Activated CD4-positive, alpha-beta memory T cell treated with anti-CD3 and anti-CD28 coated beads, Interleukin-2, amount 10 ng/mL, durations not matched to agents 7 days and 5 days (primary cell): ENCODE measurements around the gene KAZN. TPM values are rescaled to one million over a fixed set of nuclear protein-coding genes. Genes with fewer than 3 reads are reported as not detected.
"Not testable (repeated sequence)": the region's sequence is repeated elsewhere in the genome, so short reads cannot be mapped to it uniquely, and the experiment has no call there.

Experiments used
- CTCF ChIA-PET: fragments of 350-600 bp; sonication (Branson Sonifier 250); formaldehyde crosslinking; loops from one replicate; lab custom pipeline; 2021; ENCODE audit warnings: antibody characterized with exemption, inconsistent platforms; lab: Charles Lee
- POLR2A ChIA-PET: fragments of 350-600 bp; sonication (Branson Sonifier 250); formaldehyde crosslinking; loops from one replicate; lab custom pipeline; 2021; ENCODE audit warnings: antibody characterized with exemption; lab: Charles Lee
- DNase-seq: peaks from one replicate; pipeline ENCODE4 v3.0.0-alpha.2; 2020
- H3K27ac Mint-ChIP-seq: one replicate; pipeline ENCODE4 v1.8.0; 2021; ENCODE audit warnings: mild to moderate bottlenecking, mixed read lengths
- H3K27me3 Mint-ChIP-seq: one replicate; pipeline ENCODE4 v1.8.0; 2021; ENCODE audit warnings: mixed read lengths
- H3K36me3 Mint-ChIP-seq: one replicate; pipeline ENCODE4 v1.8.0; 2021; ENCODE audit warnings: low read depth, mixed read lengths
- H3K4me1 Mint-ChIP-seq: one replicate; pipeline ENCODE4 v1.8.0; 2021; ENCODE audit warnings: mixed read lengths
- H3K4me3 Mint-ChIP-seq: one replicate; pipeline ENCODE4 v1.8.0; 2021; ENCODE audit warnings: mild to moderate bottlenecking, mixed read lengths
- H3K9me3 Mint-ChIP-seq: one replicate; pipeline ENCODE4 v1.8.0; 2021; ENCODE audit warnings: mixed read lengths
- total RNA-seq, 2 experiments: library from RNA; stranded (reverse); gene quantifications; one replicate each; pipeline ENCODE4 v1.2.3, GENCODE V29; 2021

The KAZN gene
- total RNA-seq, 2 experiments from 2014 or later: 0.30 to 0.43 TPM

GRCh38 chr1:15135604-15136003 is 537.1 kb downstream of the KAZN start:
- CTCF ChIA-PET, H3K4me1 Mint-ChIP-seq, POLR2A ChIA-PET, H3K9me3 Mint-ChIP-seq, H3K36me3 Mint-ChIP-seq, DNase-seq, H3K4me3 Mint-ChIP-seq, H3K27ac Mint-ChIP-seq: not testable (repeated sequence)
- H3K27me3 Mint-ChIP-seq: peaks cover 50% of the 10 kb centered on the region

GRCh38 chr1:15137809-15138208 is 539.3 kb downstream of the KAZN start:
- H3K27ac Mint-ChIP-seq: no peak overlapping the region
- H3K27me3 Mint-ChIP-seq: peaks cover 61% of the 10 kb centered on the region
- no peak overlapping the region for H3K4me3 Mint-ChIP-seq
- H3K9me3 Mint-ChIP-seq: no peaks in the 10 kb centered on the region
- no peak for DNase-seq
- CTCF ChIA-PET: no interaction called here
- H3K36me3 Mint-ChIP-seq: no peaks in the 10 kb centered on the region
- POLR2A ChIA-PET: no interaction called here
- H3K4me1 Mint-ChIP-seq: no peaks in the 10 kb centered on the region

- ChIA-PET CTCF (interaction anchor here (1.5 kb wide), 1 partner anchor 132 kb away, joined by 4 read pairs; no protein-coding TSS in a partner anchor), POLR2A (no interaction called here)
- Mint-ChIP-seq H3K4me3 (no peak overlapping the region), H3K4me1 (no peaks in the 10 kb centered on the region), H3K9me3 (no peaks in the 10 kb centered on the region), H3K36me3 (no peaks in the 10 kb centered on the region), H3K27me3 (peaks cover 57% of the 10 kb centered on the region), H3K27ac (no peak overlapping the region)
- no peak for DNase-seq
Observed at GRCh38 chr1:15139654-15140350, 541.3 kb downstream of the KAZN start.

GRCh38 chr1:15141935-15142539 is 543.6 kb downstream of the KAZN start:
- Mint-ChIP-seq H3K36me3 (no peaks in the 10 kb centered on the region), H3K4me3 (no peak overlapping the region), H3K27ac (no peak overlapping the region)

GRCh38 chr1:15145327-15145726 is 546.8 kb downstream of the KAZN start:
- Mint-ChIP-seq H3K4me3 (no peak overlapping the region), H3K9me3 (no peaks in the 10 kb centered on the region), H3K36me3 (no peaks in the 10 kb centered on the region), H3K27ac (no peak overlapping the region), H3K4me1 (no peaks in the 10 kb centered on the region), H3K27me3 (peaks cover 51% of the 10 kb centered on the region)
- POLR2A ChIA-PET: no interaction called here
- CTCF ChIA-PET: interaction anchor here (0.7 kb wide), 1 partner anchor 15 kb away, joined by 3 read pairs; no protein-coding TSS in a partner anchor
- no peak for DNase-seq

More at GRCh38 chr1:15141935-15142539, 543.6 kb downstream of the KAZN start:
- ChIA-PET POLR2A (interaction anchor here (1.0 kb wide), 1 partner anchor 41 kb away, joined by 5 read pairs; no protein-coding TSS in a partner anchor), CTCF (interaction anchor here (1.7 kb wide), 1 partner anchor 13 kb away, joined by 4 read pairs; no protein-coding TSS in a partner anchor)
- H3K27me3 Mint-ChIP-seq: peaks cover 52% of the 10 kb centered on the region
- no peaks in the 10 kb centered on the region for H3K9me3 Mint-ChIP-seq
- H3K4me1 Mint-ChIP-seq: no peaks in the 10 kb centered on the region
- DNase-seq: no peak

GRCh38 chr1:15146142-15146680 is 547.7 kb downstream of the KAZN start:
- no peak for DNase-seq
- H3K9me3 Mint-ChIP-seq: no peaks in the 10 kb centered on the region
- peaks cover 54% of the 10 kb centered on the region for H3K27me3 Mint-ChIP-seq
- no peaks in the 10 kb centered on the region for H3K36me3 Mint-ChIP-seq
- no peak overlapping the region for H3K4me3 Mint-ChIP-seq
- CTCF ChIA-PET: no interaction called here
- POLR2A ChIA-PET: no interaction called here
- H3K27ac Mint-ChIP-seq: no peak overlapping the region
- no peaks in the 10 kb centered on the region for H3K4me1 Mint-ChIP-seq

- CTCF ChIA-PET: no interaction called here
- no peaks in the 10 kb centered on the region for H3K9me3 Mint-ChIP-seq
- no peak overlapping the region for H3K27ac Mint-ChIP-seq
Observed at GRCh38 chr1:15146971-15147376, 548.5 kb downstream of the KAZN start.

GRCh38 chr1:15148004-15148403 is 549.5 kb downstream of the KAZN start:
- peaks cover 2% of the 10 kb centered on the region for H3K4me1 Mint-ChIP-seq
- no peak overlapping the region for H3K27ac Mint-ChIP-seq
- H3K27me3 Mint-ChIP-seq: peaks cover 57% of the 10 kb centered on the region
- ChIA-PET CTCF (interaction anchor here (1.0 kb wide), 1 partner anchor 9 kb away, joined by 3 read pairs; no protein-coding TSS in a partner anchor), POLR2A (no interaction called here)
- DNase-seq: no peak
- no peaks in the 10 kb centered on the region for H3K9me3 Mint-ChIP-seq
- H3K36me3 Mint-ChIP-seq: no peaks in the 10 kb centered on the region
- no peak overlapping the region for H3K4me3 Mint-ChIP-seq

More at GRCh38 chr1:15146971-15147376, 548.5 kb downstream of the KAZN start:
- no peak for DNase-seq
- H3K4me1 Mint-ChIP-seq: no peaks in the 10 kb centered on the region
- peaks cover 56% of the 10 kb centered on the region for H3K27me3 Mint-ChIP-seq
- H3K36me3 Mint-ChIP-seq: no peaks in the 10 kb centered on the region
- H3K4me3 Mint-ChIP-seq: no peak overlapping the region
- POLR2A ChIA-PET: no interaction called here

GRCh38 chr1:15148475-15148874 is 550.0 kb downstream of the KAZN start:
- H3K9me3 Mint-ChIP-seq: no peaks in the 10 kb centered on the region
- H3K36me3 Mint-ChIP-seq: no peaks in the 10 kb centered on the region
- H3K4me1 Mint-ChIP-seq: peaks cover 2% of the 10 kb centered on the region
- H3K27ac Mint-ChIP-seq: no peak overlapping the region
- no peak for DNase-seq
- ChIA-PET CTCF (interaction anchor here (1.0 kb wide), 1 partner anchor 10 kb away, joined by 3 read pairs; no protein-coding TSS in a partner anchor), POLR2A (no interaction called here)
- peaks cover 57% of the 10 kb centered on the region for H3K27me3 Mint-ChIP-seq
- no peak overlapping the region for H3K4me3 Mint-ChIP-seq

GRCh38 chr1:15148941-15149340 is 550.5 kb downstream of the KAZN start:
- no peaks in the 10 kb centered on the region for H3K36me3 Mint-ChIP-seq
- H3K4me1 Mint-ChIP-seq: peaks cover 2% of the 10 kb centered on the region
- CTCF ChIA-PET: interaction anchor here (1.4 kb wide), 1 partner anchor 123 kb away, joined by 4 read pairs; no protein-coding TSS in a partner anchor
- H3K27me3 Mint-ChIP-seq: peaks cover 57% of the 10 kb centered on the region
- POLR2A ChIA-PET: no interaction called here
- no peak overlapping the region for H3K4me3 Mint-ChIP-seq
- no peak overlapping the region for H3K27ac Mint-ChIP-seq
- DNase-seq: no peak
- no peaks in the 10 kb centered on the region for H3K9me3 Mint-ChIP-seq

- Mint-ChIP-seq H3K4me1 (peaks cover 8% of the 10 kb centered on the region), H3K4me3 (no peak overlapping the region), H3K27me3 (peaks cover 63% of the 10 kb centered on the region), H3K36me3 (peaks cover 3% of the 10 kb centered on the region), H3K27ac (no peak overlapping the region), H3K9me3 (no peaks in the 10 kb centered on the region)
- no peak for DNase-seq
- POLR2A ChIA-PET: no interaction called here
- CTCF ChIA-PET: interaction anchor here (1.2 to 1.4 kb wide), 2 partner anchors 22 to 121 kb away, joined by 3 to 4 read pairs; no protein-coding TSS in a partner anchor
Observed at GRCh38 chr1:15150376-15150775, 551.9 kb downstream of the KAZN start.

GRCh38 chr1:15151377-15151806 is 552.9 kb downstream of the KAZN start:
- CTCF ChIA-PET: interaction anchor here (1.1 to 1.2 kb wide), 2 partner anchors 23 to 121 kb away, joined by 3 read pairs; no protein-coding TSS in a partner anchor

GRCh38 chr1:15151871-15152270 is 553.4 kb downstream of the KAZN start:
- H3K4me1 Mint-ChIP-seq: peaks cover 22% of the 10 kb centered on the region
- H3K36me3 Mint-ChIP-seq: peaks cover 3% of the 10 kb centered on the region
- ChIA-PET CTCF (interaction anchor here (1.0 to 1.1 kb wide), 2 partner anchors 120 to 280 kb away, joined by 3 read pairs; no protein-coding TSS in a partner anchor), POLR2A (interaction anchor here (1.0 kb wide), 1 partner anchor 13 kb away, joined by 4 read pairs; no protein-coding TSS in a partner anchor)
- H3K27me3 Mint-ChIP-seq: peaks cover 60% of the 10 kb centered on the region
- H3K27ac Mint-ChIP-seq: no peak overlapping the region
- no peaks in the 10 kb centered on the region for H3K9me3 Mint-ChIP-seq
- H3K4me3 Mint-ChIP-seq: no peak overlapping the region
- no peak for DNase-seq

More at GRCh38 chr1:15151377-15151806, 552.9 kb downstream of the KAZN start:
- no peak for DNase-seq
- peaks cover 61% of the 10 kb centered on the region for H3K27me3 Mint-ChIP-seq
- no peak overlapping the region for H3K27ac Mint-ChIP-seq
- H3K4me1 Mint-ChIP-seq: peaks cover 18% of the 10 kb centered on the region
- POLR2A ChIA-PET: no interaction called here
- no peaks in the 10 kb centered on the region for H3K9me3 Mint-ChIP-seq
- H3K36me3 Mint-ChIP-seq: peaks cover 3% of the 10 kb centered on the region
- H3K4me3 Mint-ChIP-seq: no peak overlapping the region
